SKM-1 treated with dmso at 0.1 percent for 144 hours (cell line): ENCODE results near the gene FXYD5.

ENCODE experiments used
- DNase-seq: peaks from one replicate; lab custom pipeline; 2025; ENCODE audit not compliant: unreplicated experiment; lab: John Stamatoyannopoulos, UW

The FXYD5 gene

GRCh38 chr19:35155981-35156672, 1.6 kb downstream of the FXYD5 start:
- DNase-seq: no peak

GRCh38 chr19:35156673-35157014, 2.1 kb downstream of the FXYD5 start:
- no peak for DNase-seq

- DNase-seq: no peak
These were observed 2.9 kb downstream of the FXYD5 start for GRCh38 chr19:35157431-35157830.

GRCh38 chr19:35159606-35160005, 5.1 kb downstream of the FXYD5 start:
- no peak for DNase-seq

- DNase-seq: no peak
These were observed 6.3 kb downstream of the FXYD5 start for GRCh38 chr19:35160629-35161433.

GRCh38 chr19:35161434-35161743, 6.9 kb downstream of the FXYD5 start:
- no peak for DNase-seq

GRCh38 chr19:35162471-35163326, 8.2 kb downstream of the FXYD5 start:
- DNase-seq: no peak

GRCh38 chr19:35164418-35164817, 9.9 kb downstream of the FXYD5 start:
- DNase-seq: no peak

- DNase-seq: no peak
These were observed 10.9 kb downstream of the FXYD5 start for GRCh38 chr19:35165200-35166058.

GRCh38 chr19:35166100-35167063, 11.8 kb downstream of the FXYD5 start:
- no peak for DNase-seq

- no peak for DNase-seq
These were observed 12.9 kb downstream of the FXYD5 start for GRCh38 chr19:35167251-35168119.

GRCh38 chr19:35168196-35168595, 13.7 kb downstream of the FXYD5 start:
- no peak for DNase-seq

GRCh38 chr19:35169221-35169995, 14.9 kb downstream of the FXYD5 start:
- DNase-seq: no peak

GRCh38 chr19:35170359-35171061, 16.0 kb downstream of the FXYD5 start:
- DNase-seq: peak; percentile 26

GRCh38 chr19:35171730-35172129, 17.2 kb downstream of the FXYD5 start:
- no peak for DNase-seq

- DNase-seq: no peak
These were observed 19.7 kb downstream of the FXYD5 start for GRCh38 chr19:35174226-35174625.

- no peak for DNase-seq
These were observed 21.6 kb downstream of the FXYD5 start for GRCh38 chr19:35176181-35176570.
